Ovary (tissue), 9 donors: ENCODE results near the gene VPS33B. TPM values are rescaled to one million over a fixed set of nuclear protein-coding genes. Genes with fewer than 3 reads are reported as not detected.

Source experiments
- DNase-seq, 5 donors: peaks; one replicate each; pipeline ENCODE4 v3.0.0-alpha.2; 2019 to 2020
- H3K27ac ChIP-seq, 2 donors: fragments of 200-600 bp; one replicate each; pipeline versions ENCODE4 v1.5.1 to v1.8.0; 2019 to 2022
- H3K27me3 ChIP-seq: fragments of 200-600 bp; one replicate; pipeline ENCODE4 v1.8.0; 2022
- H3K36me3 ChIP-seq: fragments of 200-600 bp; sonication (generic); one replicate; pipeline ENCODE4 v1.5.1; 2019
- H3K4me1 ChIP-seq: one replicate; pipeline ENCODE4 v1.8.1; 2013; ENCODE audit warnings: mild to moderate bottlenecking, moderate library complexity; ENCODE audit not compliant: insufficient read depth
- H3K4me3 ChIP-seq: fragments of 200-600 bp; sonication (generic); one replicate; pipeline ENCODE4 v1.5.1; 2017
- H3K9me3 ChIP-seq, 2 donors: fragments of 200-600 bp in 1 of 2; sonication (generic) in 1 of 2; one replicate each; pipeline versions ENCODE4 v1.5.1 to v1.8.1; 2013 to 2019; ENCODE audit warnings: mild to moderate bottlenecking in 1 of 2, moderate library complexity in 1 of 2
- CTCF ChIP-seq, 3 donors: fragments of 450-650 bp in 2 of 3; fragments of 200-600 bp in 1 of 3; IDR thresholded peaks; one replicate each; pipeline versions ENCODE4 v1.5.1 to v1.8.0; 2016 to 2022; ENCODE audit warnings: antibody characterized with exemption in 3 of 3, mild to moderate bottlenecking in 1 of 3
- EP300 ChIP-seq: sonication (generic); formaldehyde crosslinking; IDR thresholded peaks from one replicate; pipeline ENCODE4 v1.6.1; 2017; ENCODE audit warnings: antibody characterized with exemption
- POLR2A ChIP-seq: fragments of 450-650 bp; IDR thresholded peaks from one replicate; pipeline ENCODE4 v1.6.1; 2017; ENCODE audit warnings: antibody characterized with exemption, mild to moderate bottlenecking, moderate library complexity
- WGBS, 3 donors: extraction: QIAGEN DNeasy Blood & Tissue Kit in 1 of 3; methylation state at CpG; one replicate each; pipeline versions ENCODE4 v1.1.5 to v1.1.7; 2013 to 2017; 5-methylcytosine and 5-hydroxymethylcytosine counted together
- intact Hi-C, 4 donors: fragments of 100-400 bp; cut with DNase I; formaldehyde crosslinking; loops; one replicate each; pipeline versions ENCODE4 v1.11.0 to v1.15.1; 2022 to 2023
- polyA plus RNA-seq, 2 donors: library from polyadenylated mRNA; stranded (reverse); fragments of 200-250 nt in 1 of 2; fragments of 350-450 nt in 1 of 2; fragmentation: Illumina TruSeq in 1 of 2; extraction: RNeasy Lipid Tissue Mini Kit (QIAGEN cat#74804) in 1 of 2; gene quantifications; one replicate each; pipeline ENCODE4 v1.2.3, GENCODE V29; 2013 to 2014
- total RNA-seq, 7 donors: library from RNA; depleted of rRNA in 2 of 7; stranded (reverse); fragments of >200 nt in 2 of 7; fragmentation: NEBNext Ultra II Directional in 3 of 7; extraction: Animal tissue kit (Norgen Biotek cat#: 25700) in 3 of 7; gene quantifications; one replicate each; pipeline versions ENCODE4 v1.1.0 to v1.2.4, GENCODE V29; 2016 to 2023
- donor health status: DM: no; HTN: no; CAD: no; lungs with moderate emphysema.
- donor health status: DM: no; HTN: no; CAD: no.
- donor health status: Bipolar disorder and iron deficiency.
- donor health status: DM: yes; HTN: yes; CAD: no.
- donor health status: DM: no; HTN: no; CAD: no.
- donor health status: DM: yes; HTN: yes; CAD: no.

Gene VPS33B
- total and polyA plus RNA-seq, 9 donors = 8.5 to 17.4 (median 13.2) TPM

GRCh38 chr15:90986790-90987507, 35.4 kb downstream of the VPS33B start:
- WGBS, 3 donors = 81 to 84% (median 81%) methylated on average over 11 of the region's 11 CpGs
- intact Hi-C loops = no loop called here
- no peaks in the 10 kb centered on the region for H3K27me3 ChIP-seq
- no peak overlapping the region for H3K4me3 ChIP-seq
- no peak for DNase-seq
- H3K36me3 ChIP-seq = no peaks in the 10 kb centered on the region
- H3K9me3 ChIP-seq = no peaks in the 10 kb centered on the region
- TF ChIP-seq EP300 (no peak), POLR2A (no peak), CTCF (IDR thresholded peaks at IDR 0.05) (no peak)
- no peaks in the 10 kb centered on the region for H3K4me1 ChIP-seq
- no peak overlapping the region for H3K27ac ChIP-seq

GRCh38 chr15:90982135-90982534, 40.3 kb downstream of the VPS33B start:
- H3K4me1 ChIP-seq = no peaks in the 10 kb centered on the region
- intact Hi-C loops = no loop called here
- H3K27me3 ChIP-seq = no peaks in the 10 kb centered on the region
- H3K9me3 ChIP-seq = no peaks in the 10 kb centered on the region
- DNase-seq = no peak
- H3K4me3 ChIP-seq = no peak overlapping the region
- no peaks in the 10 kb centered on the region for H3K36me3 ChIP-seq
- no peak for TF ChIP-seq POLR2A
- TF ChIP-seq CTCF (IDR thresholded peaks at IDR 0.05) = no peak
- no peak for TF ChIP-seq EP300
- 93 to 95% (median 94%) methylated on average over 5 of the region's 5 CpGs for WGBS, 3 donors
- no peak overlapping the region for H3K27ac ChIP-seq

DNA sequence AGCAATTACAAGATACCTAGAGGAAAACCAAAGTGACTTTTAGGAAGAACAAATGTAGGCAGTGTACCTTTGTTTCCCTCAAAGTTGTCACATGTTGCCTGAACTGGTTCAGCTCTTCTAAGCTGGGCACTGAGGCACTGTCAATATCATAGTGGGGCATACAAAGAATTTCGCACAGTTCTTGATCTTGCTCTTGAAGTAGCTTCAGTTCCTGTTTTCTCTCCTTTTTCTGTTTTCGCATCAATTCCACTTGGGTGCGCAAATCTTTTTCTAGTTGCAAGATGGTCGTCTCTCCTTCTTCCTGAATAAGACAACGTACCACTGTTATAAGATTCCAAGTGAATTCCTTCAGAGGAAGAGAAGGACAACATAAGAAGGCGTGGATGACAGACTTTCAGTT, 40.7 kb downstream of the VPS33B start:
- intact Hi-C loops = no loop called here
- no peak overlapping the region for H3K27ac ChIP-seq
- H3K36me3 ChIP-seq = no peaks in the 10 kb centered on the region
- no peaks in the 10 kb centered on the region for H3K27me3 ChIP-seq
- TF ChIP-seq EP300 = no peak
- no peak for TF ChIP-seq CTCF (IDR thresholded peaks at IDR 0.05)
- TF ChIP-seq POLR2A = no peak
- no peaks in the 10 kb centered on the region for H3K9me3 ChIP-seq
- WGBS, 3 donors = 88 to 96% (median 91%) methylated on average over 6 of the region's 6 CpGs
- no peaks in the 10 kb centered on the region for H3K4me1 ChIP-seq
- no peak for DNase-seq
- H3K4me3 ChIP-seq = no peak overlapping the region

- no peaks in the 10 kb centered on the region for H3K4me1 ChIP-seq
- no peaks in the 10 kb centered on the region for H3K9me3 ChIP-seq
- H3K36me3 ChIP-seq = no peaks in the 10 kb centered on the region
- H3K4me3 ChIP-seq = no peak overlapping the region
- DNase-seq = no peak
- TF ChIP-seq POLR2A (no peak), CTCF (IDR thresholded peaks at IDR 0.05) (no peak), EP300 (no peak)
- intact Hi-C loops = no loop called here
- no peak overlapping the region for H3K27ac ChIP-seq
- 44 to 78% (median 45%) methylated on average over 1 of the region's 1 CpG for WGBS, 3 donors
- H3K27me3 ChIP-seq = no peaks in the 10 kb centered on the region
Observed at GRCh38 chr15:90979582-90979981, 42.8 kb downstream of the VPS33B start.
